ENCODE data around the gene DNAJC13. TPM values are rescaled to one million over a fixed set of nuclear protein-coding genes. Genes with fewer than 3 reads are reported as not detected.
A peak's percentile ranks its signal among the peaks of the same experiment; 100 is the strongest.
"Not testable (repeated sequence)": the region's sequence is repeated elsewhere in the genome, so short reads cannot be mapped to it uniquely, and the experiment has no call there.

The DNAJC13 gene
- total RNA-seq, 1 donor, result 107 TPM

GRCh38 chr3:132396255-132396654 lies 21.0 kb upstream of the DNAJC13 start:
- no peak for DNase-seq (ENCODE audit: low read depth)
- H3K4me3 ChIP-seq (ENCODE audit: low read depth, low read length), result no peak overlapping the region
- no peak for TF ChIP-seq CTCF (IDR thresholded peaks at IDR 0.05; ENCODE audit: insufficient read depth, low read depth, low read length)

- not testable (repeated sequence) for H3K4me3 ChIP-seq (ENCODE audit: low read depth, low read length); DNase-seq (ENCODE audit: low read depth)
Observed at GRCh38 chr3:132396776-132397175, 20.5 kb upstream of the DNAJC13 start.

- no peak overlapping the region for H3K4me3 ChIP-seq (ENCODE audit: low read depth, low read length)
- peak; percentile 68 for DNase-seq (ENCODE audit: low read depth)
- TF ChIP-seq CTCF (IDR thresholded peaks at IDR 0.05; ENCODE audit: insufficient read depth, low read depth, low read length), result peak; percentile 90
Observed at GRCh38 chr3:132399054-132399929, 18.0 kb upstream of the DNAJC13 start.

- no peak overlapping the region for H3K4me3 ChIP-seq (ENCODE audit: low read depth, low read length)
- DNase-seq (ENCODE audit: low read depth), result no peak
- TF ChIP-seq CTCF (IDR thresholded peaks at IDR 0.05; ENCODE audit: insufficient read depth, low read depth, low read length), result no peak
Observed at GRCh38 chr3:132401255-132401654, 16.0 kb upstream of the DNAJC13 start.

- H3K4me3 ChIP-seq (ENCODE audit: low read depth, low read length), result no peak overlapping the region
- TF ChIP-seq CTCF (IDR thresholded peaks at IDR 0.05; ENCODE audit: insufficient read depth, low read depth, low read length), result no peak
- no peak for DNase-seq (ENCODE audit: low read depth)
Observed at GRCh38 chr3:132404276-132404675, 13.0 kb upstream of the DNAJC13 start.

GRCh38 chr3:132405188-132405587 lies 12.1 kb upstream of the DNAJC13 start:
- no peak for TF ChIP-seq CTCF (IDR thresholded peaks at IDR 0.05; ENCODE audit: insufficient read depth, low read depth, low read length)
- H3K4me3 ChIP-seq (ENCODE audit: low read depth, low read length), result no peak overlapping the region
- no peak for DNase-seq (ENCODE audit: low read depth)

GRCh38 chr3:132405609-132406299 lies 11.5 kb upstream of the DNAJC13 start:
- no peak overlapping the region for H3K4me3 ChIP-seq (ENCODE audit: low read depth, low read length)
- TF ChIP-seq CTCF (IDR thresholded peaks at IDR 0.05; ENCODE audit: insufficient read depth, low read depth, low read length), result no peak
- DNase-seq (ENCODE audit: low read depth), result peak; percentile 34
